Trophoblast cell (in vitro differentiated cells and primary cell): Measurements from ENCODE around the gene TMEM255B.

Source experiments
- DNase-seq, 2 donors: peaks; one replicate each; pipeline ENCODE4 v3.0.0-alpha.2; 2016
- H2AFZ ChIP-seq: 2 replicates; pipeline ENCODE4 v1.6.1; 2013; ENCODE audit warnings: low read length, moderate library complexity, mild to moderate bottlenecking; ENCODE audit not compliant: insufficient read depth, poor library complexity
- H2AK5ac ChIP-seq: 2 replicates; pipeline ENCODE4 v1.6.1; 2013; ENCODE audit warnings: mild to moderate bottlenecking, low read length
- H2BK120ac ChIP-seq: 2 replicates; pipeline ENCODE4 v1.6.1; 2013; ENCODE audit warnings: low read length, mild to moderate bottlenecking, moderate library complexity; ENCODE audit not compliant: insufficient read depth, poor library complexity
- H2BK12ac ChIP-seq: 2 replicates; pipeline ENCODE4 v1.6.1; 2013; ENCODE audit warnings: mild to moderate bottlenecking, low read length, moderate library complexity
- H2BK5ac ChIP-seq: 2 replicates; pipeline ENCODE4 v1.6.1; 2013; ENCODE audit warnings: low read length, low read depth, moderate library complexity, mild to moderate bottlenecking; ENCODE audit not compliant: poor library complexity
- H3K14ac ChIP-seq: 2 replicates; pipeline ENCODE4 v1.6.1; 2013; ENCODE audit warnings: mild to moderate bottlenecking, low read length
- H3K18ac ChIP-seq: 2 replicates; pipeline ENCODE4 v1.6.1; 2013; ENCODE audit warnings: mild to moderate bottlenecking, low read length
- H3K23ac ChIP-seq: 2 replicates; pipeline ENCODE4 v1.6.1; 2013; ENCODE audit warnings: low read length
- H3K27ac ChIP-seq: 2 replicates; pipeline ENCODE4 v1.5.1; 2013; ENCODE audit warnings: low read depth, mild to moderate bottlenecking, inconsistent platforms, low read length, moderate library complexity
- H3K27me3 ChIP-seq: 2 replicates; pipeline ENCODE4 v1.6.1; 2013; ENCODE audit warnings: inconsistent platforms, mild to moderate bottlenecking, low read length, moderate library complexity; ENCODE audit not compliant: insufficient read depth
- H3K36me3 ChIP-seq, 2 experiments: 1 replicate in 1 of 2; 2 replicates in 1 of 2; pipeline ENCODE4 v1.6.1; 2013; ENCODE audit warnings: low read length in 2 of 2, mild to moderate bottlenecking in 2 of 2, moderate library complexity in 1 of 2; ENCODE audit not compliant: insufficient read depth in 2 of 2, control insufficient read depth in 1 of 2
- H3K4ac ChIP-seq: 2 replicates; pipeline ENCODE4 v1.6.1; 2013; ENCODE audit warnings: low read depth, mild to moderate bottlenecking, low read length, moderate library complexity
- H3K4me1 ChIP-seq, 2 experiments: 1 replicate in 1 of 2; 2 replicates in 1 of 2; pipeline ENCODE4 v1.6.1; 2013; ENCODE audit warnings: low read length in 2 of 2, mild to moderate bottlenecking in 2 of 2, moderate library complexity in 1 of 2; ENCODE audit not compliant: insufficient read depth in 2 of 2, control insufficient read depth in 1 of 2
- H3K4me2 ChIP-seq: 2 replicates; pipeline ENCODE4 v1.6.1; 2013; ENCODE audit warnings: inconsistent platforms, mild to moderate bottlenecking, low read length, moderate library complexity
- H3K4me3 ChIP-seq: 2 replicates; pipeline ENCODE4 v1.5.1; 2013; ENCODE audit warnings: mild to moderate bottlenecking, low read depth, low read length, inconsistent platforms
- H3K79me1 ChIP-seq: one replicate; pipeline ENCODE4 v1.6.1; 2013; ENCODE audit warnings: low read length
- H3K79me2 ChIP-seq: 2 replicates; pipeline ENCODE4 v1.6.1; 2013; ENCODE audit warnings: low read length, mild to moderate bottlenecking; ENCODE audit not compliant: control insufficient read depth, insufficient read depth, poor library complexity
- H3K9ac ChIP-seq: 2 replicates; pipeline ENCODE4 v1.6.1; 2013; ENCODE audit warnings: mild to moderate bottlenecking, low read length
- H3K9me3 ChIP-seq: 2 replicates; pipeline ENCODE4 v1.6.1; 2013; ENCODE audit warnings: low read depth, mild to moderate bottlenecking, control low read depth, inconsistent platforms, low read length; ENCODE audit not compliant: insufficient read depth
- H4K12ac ChIP-seq: 2 replicates; pipeline ENCODE4 v1.6.1; 2013; ENCODE audit warnings: low read depth, mild to moderate bottlenecking, low read length, moderate library complexity
- H4K8ac ChIP-seq: 2 replicates; pipeline ENCODE4 v1.6.1; 2013; ENCODE audit warnings: low read depth, mild to moderate bottlenecking, low read length, moderate library complexity
- H4K91ac ChIP-seq: one replicate; pipeline ENCODE4 v1.6.1; 2013; ENCODE audit warnings: low read depth, mild to moderate bottlenecking, low read length, moderate library complexity
- WGBS: extraction: QIAGEN DNeasy Blood & Tissue Kit; methylation state at CpG from one replicate; pipeline ENCODE4 v1.1.7; 2013; ENCODE audit warnings: missing lambda C conversion rate; ENCODE audit not compliant: insufficient read length, insufficient coverage; ENCODE audit errors: extremely low coverage; 5-methylcytosine and 5-hydroxymethylcytosine counted together

The TMEM255B gene

DNA sequence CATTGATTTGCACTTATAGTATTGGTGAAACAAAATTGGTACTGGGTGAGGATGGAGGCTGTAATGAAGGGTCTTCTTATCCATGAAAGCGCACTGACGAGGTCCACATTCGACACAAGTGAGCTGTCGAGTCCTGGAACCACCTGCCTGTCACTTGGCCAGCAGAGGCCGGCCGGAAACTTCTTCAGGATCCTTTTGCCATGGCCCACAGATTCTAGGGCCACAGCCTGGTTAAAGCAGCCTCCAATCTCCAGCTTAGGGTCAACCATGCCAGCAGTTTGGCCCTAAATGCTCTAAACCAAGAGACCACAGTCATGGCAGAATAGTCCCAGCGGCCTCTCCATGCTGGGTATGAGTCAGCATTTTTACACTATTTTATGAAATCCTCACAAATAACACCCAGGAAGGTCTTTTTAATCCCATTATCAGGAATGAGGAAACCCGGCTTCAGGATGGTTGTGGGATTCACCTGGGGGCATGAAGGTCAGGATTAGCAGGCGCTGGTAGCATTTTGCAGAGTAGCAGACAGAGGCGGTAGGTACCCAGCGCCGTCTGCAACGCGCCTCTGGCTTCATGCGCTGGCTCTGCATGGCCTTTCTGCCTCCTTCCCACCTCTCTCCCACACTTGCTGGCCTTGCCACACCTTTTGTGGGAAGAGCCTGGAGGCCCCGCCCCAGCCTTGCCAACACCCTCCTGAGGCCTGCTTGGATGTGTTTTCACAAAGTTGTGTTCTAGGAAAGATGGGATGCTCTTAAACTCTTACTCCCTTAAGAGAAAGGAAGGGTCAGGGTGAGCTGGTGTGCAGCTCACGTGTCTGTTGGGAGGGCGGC lies 89.6 kb downstream of the TMEM255B start:
- H4K91ac ChIP-seq, result no peak overlapping the region
- peaks cover 2% of the 10 kb centered on the region in 2 experiments for H3K4me1 ChIP-seq
- H3K79me2 ChIP-seq, result no peaks in the 10 kb centered on the region
- H3K27ac ChIP-seq, result no peak overlapping the region
- no peak overlapping the region for H4K8ac ChIP-seq
- H3K14ac ChIP-seq, result no peak overlapping the region
- no peak overlapping the region for H3K9ac ChIP-seq
- WGBS, result no CpG with 5 or more reads among the region's 18 CpGs
- H2BK12ac ChIP-seq, result no peak overlapping the region
- no peak overlapping the region for H4K12ac ChIP-seq
- H3K79me1 ChIP-seq, result peaks cover 2% of the 10 kb centered on the region
- H3K36me3 ChIP-seq, result peaks cover 0 to 4% of the 10 kb centered on the region in 2 experiments
- no peak overlapping the region for H3K4me2 ChIP-seq
- H3K9me3 ChIP-seq, result no peaks in the 10 kb centered on the region
- no peak for DNase-seq
- H3K4ac ChIP-seq, result no peak overlapping the region
- H3K23ac ChIP-seq, result no peak overlapping the region
- H3K18ac ChIP-seq, result peak overlapping the region; percentile 58
- H2BK5ac ChIP-seq, result no peak overlapping the region
- no peak overlapping the region for H2AFZ ChIP-seq
- no peak overlapping the region for H2BK120ac ChIP-seq
- H3K4me3 ChIP-seq, result no peak overlapping the region
- H3K27me3 ChIP-seq, result no peaks in the 10 kb centered on the region
- H2AK5ac ChIP-seq, result peak overlapping the region; percentile 9

DNA sequence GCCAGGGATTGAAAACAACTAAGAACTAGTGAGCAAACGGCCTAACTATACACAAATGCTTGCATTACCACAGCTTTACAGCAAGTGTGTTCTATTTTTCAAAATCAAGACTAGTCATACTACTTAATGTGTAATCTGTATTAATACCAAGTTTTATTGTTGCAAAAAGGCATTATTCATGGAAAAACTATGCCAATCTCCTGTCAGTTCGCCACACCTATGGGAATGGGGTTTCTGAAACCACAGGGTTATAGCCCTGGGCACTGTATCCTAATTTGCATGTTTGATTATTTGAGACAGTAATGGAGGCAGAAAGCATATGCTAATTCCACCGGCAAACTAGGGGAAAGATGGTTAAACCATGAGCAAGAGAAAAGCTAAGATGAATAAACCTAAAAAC lies 90.5 kb downstream of the TMEM255B start:
- Histone ChIP-seq H3K36me3 (peaks cover 0 to 4% of the 10 kb centered on the region in 2 experiments), H2BK12ac (no peak overlapping the region), H3K27ac (no peak overlapping the region), H2AFZ (no peak overlapping the region), H3K9me3 (no peaks in the 10 kb centered on the region), H3K27me3 (no peaks in the 10 kb centered on the region), H3K18ac (no peak overlapping the region), H2BK120ac (no peak overlapping the region), H3K9ac (no peak overlapping the region), H2AK5ac (no peak overlapping the region), H4K91ac (no peak overlapping the region), H3K4me1 (peaks cover 2% of the 10 kb centered on the region in 2 experiments), H3K79me2 (no peaks in the 10 kb centered on the region), H3K23ac (no peak overlapping the region), H4K12ac (no peak overlapping the region), H3K79me1 (no peaks in the 10 kb centered on the region), H3K4me2 (no peak overlapping the region), H3K14ac (no peak overlapping the region), H3K4ac (no peak overlapping the region), H2BK5ac (no peak overlapping the region), H3K4me3 (no peak overlapping the region), H4K8ac (no peak overlapping the region)
- DNase-seq, result no peak
- no CpG with 5 or more reads among the region's 3 CpGs for whole genome bisulfite sequencing

DNA sequence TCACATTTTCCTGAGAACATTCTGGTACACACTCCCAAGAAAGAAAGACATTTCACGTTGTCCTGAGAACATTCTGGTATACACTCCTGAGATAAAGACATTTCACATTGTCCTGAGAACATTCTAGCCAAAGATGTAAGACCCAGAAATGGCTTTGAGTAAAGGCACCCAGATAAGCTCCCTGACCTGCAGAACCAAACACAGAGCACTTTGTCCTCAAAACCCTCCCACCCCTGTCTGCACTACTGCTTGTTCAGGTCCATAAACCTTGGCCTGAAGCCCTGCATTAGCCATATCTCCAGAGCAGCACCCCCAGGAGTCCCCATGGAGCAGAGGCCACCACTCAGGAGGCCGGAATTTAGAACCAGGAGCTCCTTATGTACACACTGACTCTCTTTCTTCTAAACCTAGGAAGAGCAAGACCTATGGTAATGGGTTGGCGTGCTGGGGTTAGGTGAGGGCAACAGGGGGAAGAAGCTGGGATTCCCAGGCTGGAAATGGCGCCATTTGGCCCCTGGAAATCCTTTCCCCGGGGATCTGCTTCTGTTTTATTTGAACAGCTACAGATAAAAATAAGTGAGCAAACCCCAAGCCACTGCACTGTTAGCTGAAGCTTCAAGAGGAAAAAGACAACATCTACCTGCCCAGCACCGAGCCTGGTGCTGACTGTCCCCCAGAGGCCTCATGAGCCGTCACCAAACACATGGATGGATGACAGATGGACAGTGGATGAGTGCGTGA lies 91.1 kb downstream of the TMEM255B start:
- H2BK5ac ChIP-seq, result no peak overlapping the region
- DNase-seq, result no peak
- H3K9ac ChIP-seq, result no peak overlapping the region
- H3K4ac ChIP-seq, result no peak overlapping the region
- peaks cover 0 to 2% of the 10 kb centered on the region in 2 experiments for H3K4me1 ChIP-seq
- no peaks in the 10 kb centered on the region for H3K9me3 ChIP-seq
- no peak overlapping the region for H2AFZ ChIP-seq
- H2BK120ac ChIP-seq, result no peak overlapping the region
- peaks cover 0 to 2% of the 10 kb centered on the region in 2 experiments for H3K36me3 ChIP-seq
- no peak overlapping the region for H3K4me2 ChIP-seq
- H4K91ac ChIP-seq, result no peak overlapping the region
- H3K18ac ChIP-seq, result no peak overlapping the region
- H3K27me3 ChIP-seq, result no peaks in the 10 kb centered on the region
- H4K12ac ChIP-seq, result no peak overlapping the region
- no CpG with 5 or more reads among the region's 8 CpGs for WGBS
- no peak overlapping the region for H3K14ac ChIP-seq
- H3K79me2 ChIP-seq, result no peaks in the 10 kb centered on the region
- H4K8ac ChIP-seq, result no peak overlapping the region
- H3K4me3 ChIP-seq, result peak overlapping the region; percentile 49
- no peaks in the 10 kb centered on the region for H3K79me1 ChIP-seq
- H3K23ac ChIP-seq, result no peak overlapping the region
- no peak overlapping the region for H3K27ac ChIP-seq
- H2AK5ac ChIP-seq, result no peak overlapping the region
- H2BK12ac ChIP-seq, result no peak overlapping the region

DNA sequence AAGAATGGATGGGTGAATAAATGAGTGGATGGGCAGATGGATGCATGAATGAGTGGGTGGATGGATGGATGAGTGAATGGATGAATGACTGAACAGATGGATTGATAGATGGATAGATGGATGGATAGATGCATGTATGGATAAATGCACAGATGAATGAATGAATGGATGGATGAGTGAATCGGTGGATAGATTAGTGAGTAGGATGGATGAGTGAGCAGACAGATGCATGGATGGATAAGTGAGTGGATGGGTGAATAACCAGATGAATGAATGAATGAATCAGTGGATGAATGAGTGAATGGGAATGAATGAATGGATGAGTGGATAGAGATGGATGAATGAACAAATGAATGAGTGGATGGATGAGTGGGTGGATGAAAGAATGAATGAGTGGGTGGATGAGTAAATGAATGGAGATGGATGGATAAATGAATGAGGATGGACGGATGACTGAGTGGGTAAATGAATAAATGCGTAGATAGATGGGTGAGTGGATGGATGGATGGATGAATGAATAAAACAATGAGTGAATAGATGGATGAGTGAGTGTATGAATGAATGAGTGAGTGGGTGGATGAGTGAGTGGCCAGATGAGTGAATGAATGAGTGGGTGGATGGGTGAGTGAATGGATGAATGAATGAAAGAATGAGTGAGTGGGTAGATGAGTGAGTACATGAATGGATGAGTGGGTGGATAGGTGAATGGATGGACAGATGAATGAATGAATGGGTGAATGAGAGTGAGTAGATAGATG lies 91.9 kb downstream of the TMEM255B start:
- no peak overlapping the region for H3K23ac ChIP-seq
- H3K36me3 ChIP-seq, result peaks cover 0 to 2% of the 10 kb centered on the region in 2 experiments
- no peak overlapping the region for H2BK5ac ChIP-seq
- 100% methylated on average over 2 of the region's 3 CpGs for WGBS
- no peak for DNase-seq
- no peak overlapping the region for H4K91ac ChIP-seq
- no peak overlapping the region for H2AFZ ChIP-seq
- H2AK5ac ChIP-seq, result no peak overlapping the region
- H3K27me3 ChIP-seq, result no peaks in the 10 kb centered on the region
- no peak overlapping the region for H3K27ac ChIP-seq
- no peak overlapping the region for H3K4me2 ChIP-seq
- H4K12ac ChIP-seq, result no peak overlapping the region
- no peak overlapping the region for H2BK120ac ChIP-seq
- H3K9ac ChIP-seq, result no peak overlapping the region
- no peaks in the 10 kb centered on the region for H3K9me3 ChIP-seq
- no peak overlapping the region for H3K4me3 ChIP-seq
- H4K8ac ChIP-seq, result no peak overlapping the region
- H3K18ac ChIP-seq, result no peak overlapping the region
- no peaks in the 10 kb centered on the region for H3K79me1 ChIP-seq
- peaks cover 0 to 2% of the 10 kb centered on the region in 2 experiments for H3K4me1 ChIP-seq
- no peak overlapping the region for H3K4ac ChIP-seq
- H3K79me2 ChIP-seq, result no peaks in the 10 kb centered on the region
- no peak overlapping the region for H2BK12ac ChIP-seq
- H3K14ac ChIP-seq, result no peak overlapping the region
